Inflammatory macrophage (primary cell): Measurements from ENCODE around the gene ABCD2.
A peak's percentile ranks its signal among the peaks of the same experiment; 100 is the strongest.
"Not testable (repeated sequence)": the region's sequence is repeated elsewhere in the genome, so short reads cannot be mapped to it uniquely, and the experiment has no call there.

Experiments
- DNase-seq, 2 donors: peaks; one replicate each; pipeline ENCODE4 v3.0.0-alpha.2; 2020 to 2022
- total RNA-seq, 18 experiments: gene quantifications; one replicate each; lab custom pipeline; 2026; ENCODE audit warnings: mixed read lengths in 6 of 18, inconsistent platforms in 2 of 18; lab: John Stamatoyannopoulos, UW

Gene ABCD2
- 0 to 1.9 (median 0.22) reads per million in 18 experiments for total RNA-seq

- DNase-seq = peak; percentile 70 to 72
These were observed at the start of gene ABCD2 for GRCh38 chr12:39619660-39620433. ABCD2 (minus strand) TSS chr12:39619803; CDS start chr12:39619615, 188 bp downstream.

GRCh38 chr12:39660101-39660500 is 40.5 kb upstream of the ABCD2 start:
- DNase-seq = no peak

- no peak for DNase-seq
These were observed 27.8 kb upstream of the ABCD2 start for GRCh38 chr12:39647383-39647782.

- DNase-seq = no peak
These were observed 27.4 kb upstream of the ABCD2 start for GRCh38 chr12:39646963-39647362.

GRCh38 chr12:39643052-39643451 is 23.4 kb upstream of the ABCD2 start:
- DNase-seq = no peak

GRCh38 chr12:39638840-39639239 is 19.2 kb upstream of the ABCD2 start:
- no peak for DNase-seq

- no peak for DNase-seq
These were observed 18.6 kb upstream of the ABCD2 start for GRCh38 chr12:39638178-39638577.

- no peak for DNase-seq
These were observed 13.1 kb upstream of the ABCD2 start for GRCh38 chr12:39632670-39633069.

- DNase-seq = no peak
These were observed 9.2 kb upstream of the ABCD2 start for GRCh38 chr12:39628836-39629235.

GRCh38 chr12:39627914-39628313 is 8.3 kb upstream of the ABCD2 start:
- DNase-seq = no peak

- DNase-seq = no peak
These were observed 6.6 kb upstream of the ABCD2 start for GRCh38 chr12:39626033-39626814.

GRCh38 chr12:39623919-39624318 is 4.3 kb upstream of the ABCD2 start:
- DNase-seq = peak in 1 of 2 donors; percentile 16

GRCh38 chr12:39623160-39623559 is 3.6 kb upstream of the ABCD2 start:
- not testable (repeated sequence) for DNase-seq

GRCh38 chr12:39622306-39622705 is 2.7 kb upstream of the ABCD2 start:
- DNase-seq = no peak

- no peak for DNase-seq
These were observed 2.1 kb upstream of the ABCD2 start for GRCh38 chr12:39621670-39622069.

GRCh38 chr12:39620659-39621658 is 1.4 kb upstream of the ABCD2 start:
- DNase-seq = no peak

GRCh38 chr12:39619316-39619659 is 315 bp downstream of the ABCD2 start:
- DNase-seq = no peak

- no peak for DNase-seq
These were observed 902 bp downstream of the ABCD2 start for GRCh38 chr12:39618701-39619100.

- DNase-seq = peak in 1 of 2 donors; percentile 55
These were observed 1.7 kb downstream of the ABCD2 start for GRCh38 chr12:39617887-39618286.

- DNase-seq = no peak
These were observed 2.9 kb downstream of the ABCD2 start for GRCh38 chr12:39616666-39617065.

GRCh38 chr12:39616251-39616650 is 3.4 kb downstream of the ABCD2 start:
- no peak for DNase-seq

GRCh38 chr12:39613525-39613924 is 6.1 kb downstream of the ABCD2 start:
- no peak for DNase-seq

- DNase-seq = no peak
These were observed 7.4 kb downstream of the ABCD2 start for GRCh38 chr12:39612250-39612649.
